Right lobe of liver (tissue), 6 donors: ENCODE data around the gene DGKK. TPM values are rescaled to one million over a fixed set of nuclear protein-coding genes. Genes with fewer than 3 reads are reported as not detected.
"Not testable (repeated sequence)": the region's sequence is repeated elsewhere in the genome, so short reads cannot be mapped to it uniquely, and the experiment has no call there.

Experiments used
- ATAC-seq, 4 donors: fragments of 200-7000 bp; cut with Tn5 transposase; one replicate each; pipeline ENCODE4 v1.9.1; 2020; ENCODE audit warnings: mild to moderate bottlenecking in 4 of 4, moderate library complexity in 4 of 4
- DNase-seq, 3 donors: peaks; one replicate each; pipeline ENCODE4 v3.0.0-alpha.2; 2020
- H3K27ac ChIP-seq, 3 donors: fragments of 200-600 bp; one replicate each; pipeline ENCODE4 v1.8.0; 2022
- H3K27me3 ChIP-seq, 2 donors: fragments of 200-600 bp; one replicate each; pipeline ENCODE4 v1.8.0; 2022
- H3K36me3 ChIP-seq, 4 donors: fragments of 200-600 bp; sonication (generic) in 1 of 4; one replicate each; pipeline versions ENCODE4 v1.5.1 to v1.8.0; 2017 to 2022; ENCODE audit warnings: control low read depth in 1 of 4
- H3K4me1 ChIP-seq, 4 donors: fragments of 200-600 bp; sonication (generic) in 1 of 4; one replicate each; pipeline versions ENCODE4 v1.5.1 to v1.8.0; 2017 to 2022; ENCODE audit warnings: control low read depth in 1 of 4
- H3K4me3 ChIP-seq, 3 donors: fragments of 200-600 bp; one replicate each; pipeline ENCODE4 v1.8.0; 2022
- H3K9me3 ChIP-seq, 4 donors: fragments of 200-600 bp; sonication (generic) in 1 of 4; one replicate each; pipeline versions ENCODE4 v1.5.1 to v1.8.0; 2017 to 2022; ENCODE audit warnings: control low read depth in 1 of 4
- POLR2A ChIP-seq: fragments of 450-650 bp; IDR thresholded peaks from one replicate; pipeline ENCODE4 v1.6.1; 2017; ENCODE audit warnings: antibody characterized with exemption, mild to moderate bottlenecking
- WGBS: methylation state at CpG from one replicate; pipeline ENCODE4 v1.1.6; 2018; ENCODE audit warnings: low coverage, low lambda C conversion rate; ENCODE audit not compliant: insufficient coverage; ENCODE audit errors: missing lambda C conversion rate; 5-methylcytosine and 5-hydroxymethylcytosine counted together
- intact Hi-C, 2 donors: fragments of 100-400 bp; cut with DNase I; formaldehyde crosslinking; loops; one replicate each; pipeline versions ENCODE4 v1.11.2 to v1.14.1; 2022
- total RNA-seq, 6 experiments: library from RNA; depleted of rRNA in 2 of 6; stranded (reverse); fragments of >200 nt in 2 of 6; fragmentation: NEBNext Ultra II Directional in 3 of 6; extraction: Animal tissue kit (Norgen Biotek cat#: 25700) in 3 of 6; gene quantifications; one replicate each; pipeline versions ENCODE4 v1.1.0 to v1.2.4, GENCODE V29; 2016 to 2023
- TF ChIP-seq, protein P1 (sequence below), 4 donors: fragments of 200-600 bp in 3 of 4; fragments of 450-650 bp in 1 of 4; IDR thresholded peaks; one replicate each; pipeline versions ENCODE4 v1.5.1 to v1.8.0; 2016 to 2022; ENCODE audit warnings: antibody characterized with exemption in 4 of 4, mild to moderate bottlenecking in 2 of 4
- donor health status: DM: no; HTN: yes; CAD: no.
- donor health status: DM: no; HTN: no; CAD: no.
- donor health status: DM: no; HTN: no; CAD: no.
- donor health status: DM: no; HTN: yes; CAD: no.
- donor health status: DM: no; HTN: yes; CAD: no.

DGKK gene
- total RNA-seq, 6 experiments from 2014 or later, result 0.02 TPM; not detected in 5

DNA sequence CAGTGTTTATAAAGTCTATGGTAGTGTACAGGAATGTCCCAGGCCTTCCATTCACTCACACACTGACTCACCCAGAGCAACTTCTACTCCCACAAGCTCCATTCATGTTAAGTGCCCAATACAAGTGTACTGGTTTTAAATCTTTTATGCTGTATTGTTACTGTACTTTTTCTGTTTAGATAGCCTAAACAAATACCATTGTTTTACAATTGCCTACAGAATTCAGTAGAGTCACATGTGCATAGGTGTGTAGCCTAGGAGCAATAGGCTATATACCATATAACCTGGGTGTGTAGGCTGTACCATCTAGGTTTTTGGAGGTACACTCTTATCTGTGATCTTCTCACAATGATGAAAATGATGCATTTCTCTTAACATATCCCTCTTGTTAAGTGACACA is 126.7 kb downstream of the DGKK start:
- H3K36me3 ChIP-seq, result no peaks in the 10 kb centered on the region
- DNase-seq (no peak), ATAC-seq (no peak)
- no peak overlapping the region for H3K27ac ChIP-seq
- H3K27me3 ChIP-seq, result no peaks in the 10 kb centered on the region
- H3K4me3 ChIP-seq, result no peak overlapping the region
- no peaks in the 10 kb centered on the region for H3K4me1 ChIP-seq
- TF ChIP-seq, protein P1, sequence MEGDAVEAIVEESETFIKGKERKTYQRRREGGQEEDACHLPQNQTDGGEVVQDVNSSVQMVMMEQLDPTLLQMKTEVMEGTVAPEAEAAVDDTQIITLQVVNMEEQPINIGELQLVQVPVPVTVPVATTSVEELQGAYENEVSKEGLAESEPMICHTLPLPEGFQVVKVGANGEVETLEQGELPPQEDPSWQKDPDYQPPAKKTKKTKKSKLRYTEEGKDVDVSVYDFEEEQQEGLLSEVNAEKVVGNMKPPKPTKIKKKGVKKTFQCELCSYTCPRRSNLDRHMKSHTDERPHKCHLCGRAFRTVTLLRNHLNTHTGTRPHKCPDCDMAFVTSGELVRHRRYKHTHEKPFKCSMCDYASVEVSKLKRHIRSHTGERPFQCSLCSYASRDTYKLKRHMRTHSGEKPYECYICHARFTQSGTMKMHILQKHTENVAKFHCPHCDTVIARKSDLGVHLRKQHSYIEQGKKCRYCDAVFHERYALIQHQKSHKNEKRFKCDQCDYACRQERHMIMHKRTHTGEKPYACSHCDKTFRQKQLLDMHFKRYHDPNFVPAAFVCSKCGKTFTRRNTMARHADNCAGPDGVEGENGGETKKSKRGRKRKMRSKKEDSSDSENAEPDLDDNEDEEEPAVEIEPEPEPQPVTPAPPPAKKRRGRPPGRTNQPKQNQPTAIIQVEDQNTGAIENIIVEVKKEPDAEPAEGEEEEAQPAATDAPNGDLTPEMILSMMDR (IDR thresholded peaks at IDR 0.05), result no peak
- TF ChIP-seq POLR2A, result no peak
- H3K9me3 ChIP-seq, result no peaks in the 10 kb centered on the region
- intact Hi-C loops, result no loop called here

- Histone ChIP-seq H3K4me1 (no peaks in the 10 kb centered on the region), H3K27me3 (no peaks in the 10 kb centered on the region), H3K36me3 (no peaks in the 10 kb centered on the region), H3K27ac (no peak overlapping the region), H3K9me3 (no peaks in the 10 kb centered on the region), H3K4me3 (no peak overlapping the region)
- intact Hi-C loops, result no loop called here
- ATAC-seq, result no peak
- TF ChIP-seq POLR2A, result no peak
- TF ChIP-seq, protein P1 (IDR thresholded peaks at IDR 0.05), result no peak
- WGBS, result 68% methylated on average over 6 of the region's 6 CpGs
- no peak for DNase-seq
Observed at GRCh38 chrX:50333308-50333707, 137.3 kb downstream of the DGKK start.

- not testable (repeated sequence) for ATAC-seq, H3K4me3 ChIP-seq
- WGBS, result 17% methylated on average over 5 of the region's 5 CpGs
Observed at GRCh38 chrX:50332668-50333067, 138.0 kb downstream of the DGKK start.

GRCh38 chrX:50327235-50327634 is 143.4 kb downstream of the DGKK start:
- intact Hi-C loops, result no loop called here
- no peaks in the 10 kb centered on the region for H3K9me3 ChIP-seq
- H3K4me1 ChIP-seq, result no peaks in the 10 kb centered on the region
- 37% methylated on average over 2 of the region's 2 CpGs for WGBS
- no peaks in the 10 kb centered on the region for H3K36me3 ChIP-seq
- H3K27ac ChIP-seq, result no peak overlapping the region
- H3K27me3 ChIP-seq, result no peaks in the 10 kb centered on the region
- no peak for ATAC-seq
- no peak overlapping the region for H3K4me3 ChIP-seq
- TF ChIP-seq, protein P1 (IDR thresholded peaks at IDR 0.05), result no peak
- TF ChIP-seq POLR2A, result no peak
- no peak for DNase-seq

More at GRCh38 chrX:50332668-50333067, 138.0 kb downstream of the DGKK start:
- DNase-seq, H3K27me3 ChIP-seq, H3K9me3 ChIP-seq, H3K36me3 ChIP-seq, intact Hi-C loops, H3K27ac ChIP-seq, H3K4me1 ChIP-seq: not testable (repeated sequence)
